ENCODE results near the gene LPXN.

Gene LPXN

DNA sequence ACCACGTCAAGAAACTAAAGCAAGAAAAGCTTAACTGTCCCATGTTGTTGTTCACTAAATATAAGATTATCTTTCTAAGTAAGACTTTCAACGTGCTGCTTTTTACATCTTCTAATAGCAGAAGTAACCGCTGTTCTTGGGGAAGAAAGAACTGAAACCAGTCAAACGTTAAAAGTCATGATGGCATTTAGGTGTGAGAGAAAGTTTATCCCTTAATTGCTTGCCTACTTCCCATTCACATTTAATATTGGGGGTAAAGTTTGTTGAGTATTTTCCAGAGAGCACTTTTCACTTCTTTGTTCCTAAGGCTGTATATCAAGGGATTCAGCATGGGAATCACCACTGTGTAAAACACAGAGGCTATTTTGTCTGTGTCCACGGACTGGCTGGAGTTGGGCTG is 68.7 kb downstream of the LPXN start:
- no peaks in the 10 kb centered on the region for H3F3A ChIP-seq (ENCODE audit: insufficient read depth, low read length)
- no peak overlapping the region for H3K27ac ChIP-seq (ENCODE audit: low read length)
- TF ChIP-seq, protein P1, sequence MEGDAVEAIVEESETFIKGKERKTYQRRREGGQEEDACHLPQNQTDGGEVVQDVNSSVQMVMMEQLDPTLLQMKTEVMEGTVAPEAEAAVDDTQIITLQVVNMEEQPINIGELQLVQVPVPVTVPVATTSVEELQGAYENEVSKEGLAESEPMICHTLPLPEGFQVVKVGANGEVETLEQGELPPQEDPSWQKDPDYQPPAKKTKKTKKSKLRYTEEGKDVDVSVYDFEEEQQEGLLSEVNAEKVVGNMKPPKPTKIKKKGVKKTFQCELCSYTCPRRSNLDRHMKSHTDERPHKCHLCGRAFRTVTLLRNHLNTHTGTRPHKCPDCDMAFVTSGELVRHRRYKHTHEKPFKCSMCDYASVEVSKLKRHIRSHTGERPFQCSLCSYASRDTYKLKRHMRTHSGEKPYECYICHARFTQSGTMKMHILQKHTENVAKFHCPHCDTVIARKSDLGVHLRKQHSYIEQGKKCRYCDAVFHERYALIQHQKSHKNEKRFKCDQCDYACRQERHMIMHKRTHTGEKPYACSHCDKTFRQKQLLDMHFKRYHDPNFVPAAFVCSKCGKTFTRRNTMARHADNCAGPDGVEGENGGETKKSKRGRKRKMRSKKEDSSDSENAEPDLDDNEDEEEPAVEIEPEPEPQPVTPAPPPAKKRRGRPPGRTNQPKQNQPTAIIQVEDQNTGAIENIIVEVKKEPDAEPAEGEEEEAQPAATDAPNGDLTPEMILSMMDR (IDR thresholded peaks at IDR 0.05; ENCODE audit: low read length), result no peak
- no peak overlapping the region for H3K4me2 ChIP-seq (ENCODE audit: low read depth, low read length)
- H3K27me3 ChIP-seq (replicated peaks; ENCODE audit: insufficient read depth, low read length), result no peaks in the 10 kb centered on the region
- no peaks in the 10 kb centered on the region for H3K79me2 ChIP-seq (ENCODE audit: low read length)
- no peaks in the 10 kb centered on the region for H3K9me2 ChIP-seq (replicated peaks; ENCODE audit: insufficient read depth, low read length)
- no peaks in the 10 kb centered on the region for H3K9me3 ChIP-seq (replicated peaks; ENCODE audit: insufficient read depth, low read length)
- no peaks in the 10 kb centered on the region; the same call in 1 of the 2 replicates for H3K36me3 ChIP-seq (replicated peaks; ENCODE audit: insufficient read depth, low read length)
- H2AFZ ChIP-seq (ENCODE audit: low read length), result no peak overlapping the region
- H4K20me1 ChIP-seq (ENCODE audit: insufficient read depth, low read length), result no peaks in the 10 kb centered on the region
- peaks cover 3% of the 10 kb centered on the region; the same call in 1 of the 2 replicates for H3K4me1 ChIP-seq (ENCODE audit: low read length)
- DNase-seq, result no peak
- no peak overlapping the region for H3K4me3 ChIP-seq (ENCODE audit: low read length)
- H3K9ac ChIP-seq (ENCODE audit: low read length), result no peak overlapping the region

DNA sequence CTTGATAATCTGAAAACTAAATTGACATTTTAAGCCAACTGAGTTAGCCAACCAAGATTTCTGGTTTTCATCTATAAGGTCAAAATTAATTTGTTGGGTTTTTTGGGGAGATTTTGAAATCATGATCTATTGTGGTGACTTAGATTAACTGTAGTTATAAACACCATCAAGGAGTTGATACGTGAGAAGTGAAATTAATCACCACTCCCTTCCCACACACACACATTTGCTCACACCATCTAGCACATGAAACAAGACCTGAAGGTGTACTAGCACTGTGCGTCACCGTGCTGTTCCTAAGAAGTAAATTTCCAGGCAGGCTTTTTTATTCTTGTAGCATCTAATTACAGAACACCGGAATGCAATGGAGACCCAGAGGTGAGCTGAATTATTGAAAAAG is 69.8 kb downstream of the LPXN start:
- no peak for DNase-seq
- no peaks in the 10 kb centered on the region; the same call in 1 of the 2 replicates for H3K36me3 ChIP-seq (replicated peaks; ENCODE audit: insufficient read depth, low read length)
- H4K20me1 ChIP-seq (ENCODE audit: insufficient read depth, low read length), result no peaks in the 10 kb centered on the region
- no peak for TF ChIP-seq EZH2 (optimal IDR thresholded peaks at IDR 0.05; ENCODE audit: low read depth, low read length)
- TF ChIP-seq, protein P1 (IDR thresholded peaks at IDR 0.05; ENCODE audit: low read length), result no peak
- no peak for TF ChIP-seq EZH2phosphoT487 (IDR thresholded peaks at IDR 0.05; ENCODE audit: low read length)
- H3K27me3 ChIP-seq (replicated peaks; ENCODE audit: insufficient read depth, low read length), result no peaks in the 10 kb centered on the region
- H3K9ac ChIP-seq (ENCODE audit: low read length), result no peak overlapping the region
- no peaks in the 10 kb centered on the region for H3K9me2 ChIP-seq (replicated peaks; ENCODE audit: insufficient read depth, low read length)
- H3K9me3 ChIP-seq (replicated peaks; ENCODE audit: insufficient read depth, low read length), result no peaks in the 10 kb centered on the region
- H3K4me1 ChIP-seq (ENCODE audit: low read length), result peaks cover 3% of the 10 kb centered on the region; the same call in 1 of the 2 replicates
- H3F3A ChIP-seq (ENCODE audit: insufficient read depth, low read length), result no peaks in the 10 kb centered on the region
- no peak overlapping the region for H3K4me3 ChIP-seq (ENCODE audit: low read length)
- no peak overlapping the region for H3K27ac ChIP-seq (ENCODE audit: low read length)
- no peak overlapping the region for H2AFZ ChIP-seq (ENCODE audit: low read length)
- no peaks in the 10 kb centered on the region for H3K79me2 ChIP-seq (ENCODE audit: low read length)
- H3K4me2 ChIP-seq (ENCODE audit: low read depth, low read length), result no peak overlapping the region

DNA sequence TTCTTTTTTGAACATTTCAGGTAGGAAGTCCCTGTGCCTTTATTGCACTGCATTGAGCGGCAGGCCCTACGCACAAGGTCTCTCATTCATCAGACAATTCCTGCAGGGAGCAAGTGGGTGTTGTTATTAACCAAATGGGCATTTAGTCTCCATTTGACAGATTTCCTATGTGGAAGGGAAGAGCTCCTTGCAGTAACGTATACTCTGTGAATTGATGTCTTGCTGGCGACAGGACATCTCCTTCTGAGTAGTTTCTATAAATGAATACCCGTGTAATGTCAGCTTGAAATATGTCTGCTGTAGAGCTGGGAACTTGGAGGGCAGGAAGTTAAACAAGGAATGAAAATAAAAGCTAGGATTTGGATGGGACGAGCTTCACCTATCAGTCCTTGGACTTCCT is 71.4 kb downstream of the LPXN start:
- no peak for DNase-seq
- Histone ChIP-seq H3K79me2 (ENCODE audit: low read length) (no peaks in the 10 kb centered on the region), H3F3A (ENCODE audit: insufficient read depth, low read length) (no peaks in the 10 kb centered on the region), H3K4me3 (ENCODE audit: low read length) (no peak overlapping the region), H3K36me3 (replicated peaks; ENCODE audit: insufficient read depth, low read length) (no peaks in the 10 kb centered on the region; the same call in 1 of the 2 replicates), H4K20me1 (ENCODE audit: insufficient read depth, low read length) (no peaks in the 10 kb centered on the region), H3K4me2 (ENCODE audit: low read depth, low read length) (no peak overlapping the region), H3K9me2 (replicated peaks; ENCODE audit: insufficient read depth, low read length) (no peaks in the 10 kb centered on the region), H2AFZ (ENCODE audit: low read length) (no peak overlapping the region), H3K27me3 (replicated peaks; ENCODE audit: insufficient read depth, low read length) (no peaks in the 10 kb centered on the region), H3K27ac (ENCODE audit: low read length) (no peak overlapping the region), H3K4me1 (ENCODE audit: low read length) (peaks cover 3% of the 10 kb centered on the region; the same call in 1 of the 2 replicates), H3K9ac (ENCODE audit: low read length) (no peak overlapping the region), H3K9me3 (replicated peaks; ENCODE audit: insufficient read depth, low read length) (no peaks in the 10 kb centered on the region)
- TF ChIP-seq, protein P1 (IDR thresholded peaks at IDR 0.05; ENCODE audit: low read length), result no peak
- TF ChIP-seq EZH2phosphoT487 (IDR thresholded peaks at IDR 0.05; ENCODE audit: low read length) (no peak), EZH2 (optimal IDR thresholded peaks at IDR 0.05; ENCODE audit: low read depth, low read length) (no peak)

Data from MM.1S (cell line).